H1 (cell line): ENCODE data around the gene KLHL2. TPM values are rescaled to one million over a fixed set of nuclear protein-coding genes. Genes with fewer than 3 reads are reported as not detected.

Source experiments
- CTCF ChIA-PET: fragments of 300-600 bp; sonication (Branson Sonifier 250); formaldehyde crosslinking; loops from one replicate; lab custom pipeline; 2021; ENCODE audit not compliant: partially characterized antibody; lab: Charles Lee
- POLR2A ChIA-PET: fragments of 300-600 bp; sonication (Branson Sonifier 250); formaldehyde crosslinking; loops from one replicate; lab custom pipeline; 2021; ENCODE audit warnings: inconsistent platforms; ENCODE audit not compliant: partially characterized antibody; lab: Charles Lee
- DNase-seq, 2 experiments: peaks; one replicate each; pipeline versions ENCODE4 v3.0.0 to v3.0.0-alpha.2; 2010 to 2022; ENCODE audit warnings: low spot score in 2 of 2, low read depth in 1 of 2, mixed read lengths in 1 of 2
- FAIRE-seq: peaks from 2 replicates; lab custom pipeline; 2011; peaks lifted over from hg19 to GRCh38; lab: Jason Lieb, UNC
- H2AFZ ChIP-seq: 2 replicates; pipeline ENCODE4 v1.8.1; 2012; ENCODE audit warnings: low read length, inconsistent platforms
- H2AK5ac ChIP-seq: 2 replicates; pipeline ENCODE4 v1.6.1; 2013; ENCODE audit warnings: low read depth, low read length
- H2BK120ac ChIP-seq: replicated peaks from 2 replicates; pipeline ENCODE3; 2013; ENCODE audit warnings: low read depth, low read length, inconsistent platforms
- H2BK12ac ChIP-seq: 2 replicates; pipeline ENCODE4 v1.6.1; 2013; ENCODE audit warnings: low read depth, low read length
- H2BK15ac ChIP-seq: 2 replicates; pipeline ENCODE4 v1.6.1; 2013; ENCODE audit warnings: low read length
- H2BK20ac ChIP-seq: 2 replicates; pipeline ENCODE4 v1.6.1; 2013; ENCODE audit warnings: low read length
- H2BK5ac ChIP-seq: 2 replicates; pipeline ENCODE4 v1.6.1; 2013; ENCODE audit warnings: low read depth, low read length
- H3K14ac ChIP-seq: 2 replicates; pipeline ENCODE4 v1.6.1; 2013; ENCODE audit warnings: inconsistent platforms; ENCODE audit not compliant: insufficient read length
- H3K18ac ChIP-seq: 2 replicates; pipeline ENCODE4 v1.6.1; 2013; ENCODE audit warnings: low read length; ENCODE audit errors: extremely low read depth
- H3K23ac ChIP-seq: 2 replicates; pipeline ENCODE4 v1.6.1; 2013; ENCODE audit warnings: inconsistent platforms; ENCODE audit not compliant: insufficient read length
- H3K23me2 ChIP-seq: 2 replicates; pipeline ENCODE4 v1.6.1; 2013; ENCODE audit warnings: low read depth, low read length
- H3K27ac ChIP-seq: 2 replicates; pipeline ENCODE4 v1.6.1; 2011; ENCODE audit warnings: low read depth, low read length, inconsistent platforms
- H3K27me3 ChIP-seq, 4 experiments: replicated peaks in 1 of 4; 1 replicate in 1 of 4; 2 replicates in 3 of 4; pipeline versions ENCODE4 v1.6.1 to v1.8.1; 2011 to 2013; ENCODE audit warnings: low read length in 3 of 4, mild to moderate bottlenecking in 3 of 4, inconsistent platforms in 2 of 4, mixed read lengths in 2 of 4, moderate library complexity in 1 of 4; ENCODE audit not compliant: control insufficient read depth in 3 of 4, insufficient read depth in 3 of 4; ENCODE audit errors: extremely low read depth in 1 of 4
- H3K36me3 ChIP-seq, 4 experiments: 2 replicates each; pipeline versions ENCODE4 v1.6.1 to v1.8.1; 2011 to 2013; ENCODE audit warnings: mild to moderate bottlenecking in 4 of 4, low read length in 3 of 4, moderate library complexity in 2 of 4, control low read depth in 1 of 4, inconsistent platforms in 1 of 4; ENCODE audit not compliant: insufficient read depth in 4 of 4, control insufficient read depth in 2 of 4
- H3K4ac ChIP-seq: replicated peaks from 2 replicates; pipeline ENCODE3; 2013; ENCODE audit warnings: low read length, low read depth, mixed read lengths, inconsistent platforms; ENCODE audit not compliant: insufficient read length
- H3K4me1 ChIP-seq, 4 experiments: replicated peaks in 1 of 4; 1 replicate in 1 of 4; 2 replicates in 3 of 4; pipeline versions ENCODE4 v1.6.1 to v1.8.1; 2011 to 2013; ENCODE audit warnings: low read length in 3 of 4, inconsistent platforms in 2 of 4, mixed read lengths in 1 of 4; ENCODE audit not compliant: insufficient read depth in 4 of 4, control insufficient read depth in 3 of 4
- H3K4me2 ChIP-seq, 2 experiments: 2 replicates each; pipeline versions ENCODE4 v1.6.1 to v1.8.1; 2011 to 2013; ENCODE audit warnings: low read depth in 2 of 2, low read length in 2 of 2, control low read depth in 1 of 2, inconsistent platforms in 1 of 2, mild to moderate bottlenecking in 1 of 2; ENCODE audit not compliant: insufficient read depth in 1 of 2
- H3K4me3 ChIP-seq, 4 experiments: fragments of 200-600, 300-600 bp in 1 of 4; sonication (generic), shearing (Covaris generic), sonication (Bioruptor Twin) in 1 of 4; 2 replicates each; pipeline versions ENCODE4 v1.5.1 to v1.8.1; 2011 to 2016; ENCODE audit warnings: low read length in 4 of 4, low read depth in 3 of 4, control low read depth in 2 of 4, inconsistent platforms in 2 of 4, mild to moderate bottlenecking in 2 of 4, mixed read lengths in 1 of 4, moderate library complexity in 1 of 4; ENCODE audit not compliant: insufficient read depth in 2 of 4; ENCODE audit errors: extremely low read depth in 1 of 4
- H3K56ac ChIP-seq: replicated peaks from 2 replicates; pipeline ENCODE3; 2013; ENCODE audit warnings: low read depth, mild to moderate bottlenecking, mixed read lengths, low read length, inconsistent platforms; ENCODE audit not compliant: insufficient read length
- H3K79me1 ChIP-seq: 2 replicates; pipeline ENCODE4 v1.6.1; 2013; ENCODE audit warnings: low read depth, low read length, control low read depth
- H3K79me2 ChIP-seq, 2 experiments: 2 replicates each; pipeline versions ENCODE4 v1.6.1 to v1.8.1; 2012 to 2013; ENCODE audit warnings: low read length in 2 of 2, mild to moderate bottlenecking in 2 of 2, inconsistent platforms in 1 of 2; ENCODE audit not compliant: insufficient read depth in 2 of 2, control insufficient read depth in 1 of 2
- H3K9ac ChIP-seq, 4 experiments: replicated peaks in 1 of 4; 1 replicate in 1 of 4; 2 replicates in 3 of 4; pipeline versions ENCODE4 v1.6.1 to v1.8.1; 2011 to 2013; ENCODE audit warnings: low read depth in 3 of 4, low read length in 3 of 4, control low read depth in 2 of 4, mild to moderate bottlenecking in 2 of 4, moderate library complexity in 2 of 4, inconsistent platforms in 1 of 4; ENCODE audit errors: extremely low read depth in 1 of 4
- H3K9me3 ChIP-seq, 2 experiments: 2 replicates each; pipeline versions ENCODE4 v1.6.1 to v1.8.1; 2012 to 2013; ENCODE audit warnings: mild to moderate bottlenecking in 2 of 2, moderate library complexity in 2 of 2, control low read depth in 1 of 2, inconsistent platforms in 1 of 2, low read depth in 1 of 2, low read length in 1 of 2, mixed read lengths in 1 of 2; ENCODE audit not compliant: insufficient read depth in 2 of 2
- H4K20me1 ChIP-seq, 2 experiments: replicated peaks in 1 of 2; 2 replicates each; pipeline versions ENCODE3 to v1.8.1; 2011 to 2013; ENCODE audit warnings: inconsistent platforms in 2 of 2, low read length in 2 of 2, mild to moderate bottlenecking in 1 of 2; ENCODE audit not compliant: insufficient read depth in 2 of 2, control insufficient read depth in 1 of 2
- H4K5ac ChIP-seq: 2 replicates; pipeline ENCODE4 v1.6.1; 2013; ENCODE audit warnings: low read length, low read depth, mixed read lengths, inconsistent platforms; ENCODE audit not compliant: insufficient read length
- H4K8ac ChIP-seq: 2 replicates; pipeline ENCODE4 v1.8.0; 2013; ENCODE audit warnings: mild to moderate bottlenecking, moderate library complexity, low read length, inconsistent platforms; ENCODE audit not compliant: insufficient read depth; ENCODE audit errors: extremely low read depth
- H4K91ac ChIP-seq: replicated peaks from 2 replicates; pipeline ENCODE3; 2013; ENCODE audit warnings: low read length, mixed read lengths, inconsistent platforms; ENCODE audit not compliant: insufficient read length
- ATF3 ChIP-seq: IDR thresholded peaks from 2 replicates; pipeline ENCODE4 v1.6.1; 2011; ENCODE audit warnings: low read depth, mild to moderate bottlenecking, low read length; ENCODE audit not compliant: insufficient read depth
- CHD1 ChIP-seq: IDR thresholded peaks from 2 replicates; pipeline ENCODE4 v1.6.1; 2012; ENCODE audit warnings: low read depth, low read length, improper control_type of control experiment
- CREB1 ChIP-seq: IDR thresholded peaks from 2 replicates; pipeline ENCODE4 v1.6.1; 2012; ENCODE audit warnings: inconsistent platforms
- EGR1 ChIP-seq: IDR thresholded peaks from 2 replicates; pipeline ENCODE4 v1.6.1; 2011; ENCODE audit warnings: low read depth, low read length, borderline replicate concordance
- HDAC6 ChIP-seq: IDR thresholded peaks from one replicate; pipeline ENCODE4 v1.7.1; 2012; ENCODE audit warnings: low read depth, mild to moderate bottlenecking, inconsistent platforms, low read length, moderate library complexity
- KDM4A ChIP-seq: IDR thresholded peaks from one replicate; pipeline ENCODE4 v1.7.1; 2012; ENCODE audit warnings: low read depth, mild to moderate bottlenecking, moderate library complexity, low read length, inconsistent platforms; ENCODE audit not compliant: severe bottlenecking
- RBBP5 ChIP-seq: IDR thresholded peaks from 2 replicates; pipeline ENCODE4 v1.7.1; 2012; ENCODE audit warnings: low read depth, mild to moderate bottlenecking, inconsistent platforms, low read length, moderate library complexity, borderline replicate concordance
- RFX5 ChIP-seq: IDR thresholded peaks from 2 replicates; pipeline ENCODE4 v1.6.1; 2011; ENCODE audit warnings: low read depth, low read length, improper control_type of control experiment, borderline replicate concordance
- SP1 ChIP-seq: IDR thresholded peaks from 2 replicates; pipeline ENCODE4 v1.6.1; 2011; ENCODE audit warnings: low read depth, low read length
- TAF7 ChIP-seq: optimal IDR thresholded peaks from 2 replicates; pipeline ENCODE3; 2011; ENCODE audit warnings: low read depth, mild to moderate bottlenecking, inconsistent platforms, low read length, moderate library complexity, borderline replicate concordance
- TCF12 ChIP-seq: IDR thresholded peaks from 2 replicates; pipeline ENCODE4 v1.6.1; 2011; ENCODE audit warnings: low read depth, mild to moderate bottlenecking, low read length
- ZNF274 ChIP-seq: IDR thresholded peaks from 2 replicates; pipeline ENCODE4 v1.7.0; 2012; ENCODE audit warnings: low read length, borderline replicate concordance; ENCODE audit errors: extremely low read depth
- WGBS, 2 experiments: shearing (Covaris generic) in 1 of 2; methylation state at CpG; one replicate each; pipeline versions ENCODE4 v1.1.6 to v1.1.7; 2013 to 2015; ENCODE audit warnings: low lambda C conversion rate in 2 of 2, mixed read lengths in 2 of 2, inconsistent platforms in 1 of 2, low coverage in 1 of 2, missing lambda C conversion rate in 1 of 2; ENCODE audit not compliant: insufficient replicate concordance in 2 of 2, insufficient coverage in 1 of 2, insufficient read length in 1 of 2; ENCODE audit errors: extremely low coverage in 1 of 2, missing lambda C conversion rate in 1 of 2; 5-methylcytosine and 5-hydroxymethylcytosine counted together
- polyA plus RNA-seq, 7 experiments: library from polyadenylated mRNA; depleted of rRNA in 3 of 7; stranded (reverse) in 5 of 7; unstranded in 2 of 7; fragments of >200 nt in 5 of 7; fragments of 200-250 nt in 2 of 7; gene quantifications; 1 replicate in 5 of 7; 2 replicates in 1 of 7; 4 replicates in 1 of 7; pipeline versions ENCODE4 v1.2.1 to v1.2.3, GENCODE V29; 2011 to 2013; ENCODE audit warnings: missing spikeins in 2 of 7, mixed read lengths in 2 of 7
- total RNA-seq: library from RNA; stranded (reverse); fragmentation: NEBNext Ultra II Directional; extraction: Animal tissue kit (Norgen Biotek cat#: 25700); gene quantifications from 2 replicates; pipeline ENCODE4 v1.2.1, GENCODE V29; 2021

The KLHL2 gene
- total and polyA plus RNA-seq, 2 of the 8 experiments (the other 6 are each of a cell fraction or from before 2014, with no cell fraction given): 5.2 to 12.0 TPM

- Histone ChIP-seq H2AK5ac (no peak overlapping the region), H3K56ac (no peak overlapping the region), H3K23ac (no peak overlapping the region), H4K5ac (no peak overlapping the region), H2BK20ac (no peak overlapping the region), H3K4me1 (peaks cover 0 to 2% (median 0%) of the 10 kb centered on the region in 4 experiments; a peak in 1 of 7 replicates), H3K4me3 (no peak overlapping the region), H3K27me3 (no peaks in the 10 kb centered on the region), H4K8ac (no peak overlapping the region), H3K4ac (no peak overlapping the region), H3K9ac (no peak overlapping the region), H3K36me3 (no peaks in the 10 kb centered on the region), H3K9me3 (no peaks in the 10 kb centered on the region), H4K91ac (no peak overlapping the region), H4K20me1 (no peaks in the 10 kb centered on the region), H2BK15ac (no peak overlapping the region), H3K23me2 (no peaks in the 10 kb centered on the region), H3K4me2 (no peak overlapping the region), H3K79me1 (no peaks in the 10 kb centered on the region), H3K79me2 (peaks cover 0 to 2% of the 10 kb centered on the region in 2 experiments; a peak in 1 of 4 replicates), H2BK12ac (no peak overlapping the region), H2BK120ac (no peak overlapping the region), H2BK5ac (no peak overlapping the region), H3K14ac (no peak overlapping the region), H3K27ac (no peak overlapping the region), H3K18ac (no peak overlapping the region), H2AFZ (no peak overlapping the region)
- no peak for DNase-seq
- ChIA-PET CTCF (no interaction called here), POLR2A (no interaction called here)
- TF ChIP-seq TCF12 (no peak), RBBP5 (no peak), SP1 (no peak), CREB1 (no peak), ATF3 (no peak), CHD1 (no peak), EGR1 (no peak), KDM4A (no peak), ZNF274 (no peak), TAF7 (no peak), HDAC6 (no peak), RFX5 (no peak)
- 95% methylated on average over 2 of the region's 2 CpGs; no CpG with 5 or more reads in 1 of the 2 experiments for WGBS, 2 experiments
- peak; percentile 50 for FAIRE-seq
These were observed 15.3 kb downstream of the KLHL2 start for GRCh38 chr4:165222651-165222994.
